ENCODE results near the gene ZNF879.

DNA sequence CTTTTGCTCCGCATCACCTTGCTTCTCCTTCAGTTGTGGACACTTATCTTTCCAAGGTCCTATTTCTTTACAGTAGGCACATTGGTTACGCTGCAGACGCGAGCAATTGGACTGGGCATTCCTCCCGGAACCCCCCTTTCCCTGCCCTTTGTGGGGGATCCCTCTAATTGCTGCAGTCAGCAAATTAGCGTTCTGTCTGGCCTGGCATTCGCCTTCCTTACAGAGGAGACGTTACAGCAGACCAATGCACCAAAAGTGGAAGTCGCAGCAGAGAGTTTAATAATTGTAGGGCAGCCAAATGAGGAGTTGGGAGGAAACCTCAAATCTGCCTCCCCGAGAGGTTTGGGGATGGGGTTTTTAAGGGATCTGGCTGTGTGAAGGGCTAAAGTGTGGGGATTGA is 31.3 kb downstream of the ZNF879 start:
- no peak for TF ChIP-seq EZH2 (IDR thresholded peaks at IDR 0.05)
- TF ChIP-seq POLR2AphosphoS5 (IDR thresholded peaks at IDR 0.05; ENCODE audit: borderline replicate concordance, low read depth, low read length): no peak
